ENCODE results near the gene LRG1.
"Not testable (repeated sequence)": the region's sequence is repeated elsewhere in the genome, so short reads cannot be mapped to it uniquely, and the experiment has no call there.

LRG1 gene

DNA sequence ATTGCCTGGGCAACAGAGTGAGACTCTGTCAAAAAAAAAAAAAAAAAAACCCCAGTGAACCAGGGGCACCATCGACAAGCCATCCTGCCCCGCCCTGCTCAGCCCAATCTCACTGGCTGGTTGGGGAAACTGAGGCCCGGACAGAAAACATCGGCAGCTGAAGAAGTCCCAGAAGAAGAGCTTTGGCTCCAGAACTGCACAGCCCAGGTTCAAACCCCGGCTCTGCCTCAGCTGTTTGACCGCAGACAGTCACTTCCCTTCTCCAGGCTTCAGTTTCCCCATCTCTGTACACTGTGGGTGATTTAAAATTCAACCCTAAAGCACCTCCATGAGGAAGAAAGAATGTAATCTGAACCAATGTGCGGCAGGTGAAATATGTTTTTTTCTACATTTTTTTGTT, 29.1 kb upstream of the LRG1 start:
- H2BK12ac ChIP-seq (ENCODE audit: low read length in 2 of 2): no peak overlapping the region
- H3K27me3 ChIP-seq (ENCODE audit: control insufficient read depth in 1 of 2, insufficient read depth in 1 of 2, low read length in 2 of 2): peaks cover 4 to 42% of the 10 kb centered on the region in 2 experiments
- 96% methylated on average over 5 of the region's 7 CpGs for WGBS
- no peaks in the 10 kb centered on the region for H3K9me3 ChIP-seq (ENCODE audit: control insufficient read depth, low read length)
- no peak overlapping the region for H3K23ac ChIP-seq (ENCODE audit: low read length in 2 of 2)
- no peak for DNase-seq
- H4K91ac ChIP-seq (ENCODE audit: low read length): no peak overlapping the region
- H3K36me3 ChIP-seq (ENCODE audit: control insufficient read depth in 1 of 2, insufficient read depth in 2 of 2, low read depth in 1 of 2, low read length in 2 of 2): no peaks in the 10 kb centered on the region
- H3K4me3 ChIP-seq (ENCODE audit: insufficient read depth in 1 of 2, low read depth in 1 of 2, low read length in 2 of 2): no peak overlapping the region
- no peak overlapping the region for H2BK120ac ChIP-seq (ENCODE audit: low read depth, low read length)
- no peak overlapping the region for H3K4me2 ChIP-seq (ENCODE audit: low read length, poor library complexity, severe bottlenecking)
- H4K8ac ChIP-seq (ENCODE audit: low read length): no peak overlapping the region
- H3K14ac ChIP-seq (ENCODE audit: low read length in 2 of 2): no peak overlapping the region
- peak overlapping the region; percentile 37 for H2AK5ac ChIP-seq (ENCODE audit: low read length, severe bottlenecking)
- no peak overlapping the region for H3K27ac ChIP-seq (ENCODE audit: low read length, poor library complexity, severe bottlenecking)
- no peaks in the 10 kb centered on the region for H3K79me1 ChIP-seq (replicated peaks; ENCODE audit: low read length, poor library complexity, severe bottlenecking)
- no peak overlapping the region for H3K18ac ChIP-seq (ENCODE audit: low read depth in 1 of 2, low read length in 2 of 2)
- H2AFZ ChIP-seq (ENCODE audit: low read depth, low read length): no peak overlapping the region
- H3K4ac ChIP-seq (ENCODE audit: low read depth in 1 of 2, low read length in 2 of 2): no peak overlapping the region
- H3K4me1 ChIP-seq (ENCODE audit: control insufficient read depth, insufficient read depth, low read depth, low read length): peaks cover 3% of the 10 kb centered on the region
- H2BK15ac ChIP-seq (ENCODE audit: low read depth, poor library complexity, severe bottlenecking): no peak overlapping the region
- no peak overlapping the region for H3K9ac ChIP-seq (ENCODE audit: low read length)
- H2BK5ac ChIP-seq (ENCODE audit: low read depth, low read length, poor library complexity, severe bottlenecking): no peak overlapping the region

DNA sequence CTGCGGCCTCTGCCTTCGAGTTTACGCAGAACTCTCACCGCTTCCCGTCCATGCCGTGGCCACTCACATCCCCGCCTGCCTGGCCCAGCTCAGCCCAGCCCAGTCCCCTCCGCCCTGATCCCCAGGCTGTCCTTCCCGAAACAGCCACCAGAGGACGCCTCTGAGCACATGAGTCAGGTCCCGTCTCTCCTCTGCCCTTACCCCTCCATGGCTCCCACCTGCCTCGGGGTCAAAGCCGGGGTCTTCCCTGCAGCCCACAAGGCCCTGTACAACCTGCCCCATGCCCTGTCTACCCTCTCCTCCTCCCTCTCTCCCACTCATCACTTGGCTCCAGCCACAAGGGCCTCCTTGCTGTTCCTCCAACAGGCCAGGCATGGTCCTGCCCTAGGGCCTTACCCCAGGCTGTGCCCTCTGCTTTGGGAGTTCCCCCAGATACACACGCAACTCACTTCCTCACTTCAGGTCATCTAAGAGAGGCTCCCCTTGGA, 27.8 kb upstream of the LRG1 start:
- no peaks in the 10 kb centered on the region for H3K36me3 ChIP-seq (ENCODE audit: control insufficient read depth in 1 of 2, insufficient read depth in 2 of 2, low read depth in 1 of 2, low read length in 2 of 2)
- peak overlapping the region in 1 of 2 experiments; percentile 18 for H3K18ac ChIP-seq (ENCODE audit: low read depth in 1 of 2, low read length in 2 of 2)
- H3K4me2 ChIP-seq (ENCODE audit: low read length, poor library complexity, severe bottlenecking): no peak overlapping the region
- no peak overlapping the region for H4K91ac ChIP-seq (ENCODE audit: low read length)
- H3K79me1 ChIP-seq (replicated peaks; ENCODE audit: low read length, poor library complexity, severe bottlenecking): no peaks in the 10 kb centered on the region
- peaks cover 3% of the 10 kb centered on the region for H3K4me1 ChIP-seq (ENCODE audit: control insufficient read depth, insufficient read depth, low read depth, low read length)
- peak overlapping the region in 1 of 2 experiments; percentile 36 for H3K14ac ChIP-seq (ENCODE audit: low read length in 2 of 2)
- H3K27ac ChIP-seq (ENCODE audit: low read length, poor library complexity, severe bottlenecking): no peak overlapping the region
- H4K8ac ChIP-seq (ENCODE audit: low read length): no peak overlapping the region
- H3K4ac ChIP-seq (ENCODE audit: low read depth in 1 of 2, low read length in 2 of 2): no peak overlapping the region
- H2BK12ac ChIP-seq (ENCODE audit: low read length in 2 of 2): peak overlapping the region in 1 of 2 experiments; percentile 64
- no peak overlapping the region for H2AK5ac ChIP-seq (ENCODE audit: low read length, severe bottlenecking)
- no peak overlapping the region for H2AFZ ChIP-seq (ENCODE audit: low read depth, low read length)
- no peak overlapping the region for H3K9ac ChIP-seq (ENCODE audit: low read length)
- no peak overlapping the region for H3K23ac ChIP-seq (ENCODE audit: low read length in 2 of 2)
- H2BK15ac ChIP-seq (ENCODE audit: low read depth, poor library complexity, severe bottlenecking): no peak overlapping the region
- H2BK120ac ChIP-seq (ENCODE audit: low read depth, low read length): no peak overlapping the region
- WGBS: 68% methylated on average over 14 of the region's 14 CpGs
- H3K9me3 ChIP-seq (ENCODE audit: control insufficient read depth, low read length): no peaks in the 10 kb centered on the region
- no peak overlapping the region for H2BK5ac ChIP-seq (ENCODE audit: low read depth, low read length, poor library complexity, severe bottlenecking)
- peaks cover 4 to 35% of the 10 kb centered on the region in 2 experiments for H3K27me3 ChIP-seq (ENCODE audit: control insufficient read depth in 1 of 2, insufficient read depth in 1 of 2, low read length in 2 of 2)
- DNase-seq: peak; percentile 41
- peak overlapping the region in 1 of 2 experiments; percentile 5 for H3K4me3 ChIP-seq (ENCODE audit: insufficient read depth in 1 of 2, low read depth in 1 of 2, low read length in 2 of 2)

DNA sequence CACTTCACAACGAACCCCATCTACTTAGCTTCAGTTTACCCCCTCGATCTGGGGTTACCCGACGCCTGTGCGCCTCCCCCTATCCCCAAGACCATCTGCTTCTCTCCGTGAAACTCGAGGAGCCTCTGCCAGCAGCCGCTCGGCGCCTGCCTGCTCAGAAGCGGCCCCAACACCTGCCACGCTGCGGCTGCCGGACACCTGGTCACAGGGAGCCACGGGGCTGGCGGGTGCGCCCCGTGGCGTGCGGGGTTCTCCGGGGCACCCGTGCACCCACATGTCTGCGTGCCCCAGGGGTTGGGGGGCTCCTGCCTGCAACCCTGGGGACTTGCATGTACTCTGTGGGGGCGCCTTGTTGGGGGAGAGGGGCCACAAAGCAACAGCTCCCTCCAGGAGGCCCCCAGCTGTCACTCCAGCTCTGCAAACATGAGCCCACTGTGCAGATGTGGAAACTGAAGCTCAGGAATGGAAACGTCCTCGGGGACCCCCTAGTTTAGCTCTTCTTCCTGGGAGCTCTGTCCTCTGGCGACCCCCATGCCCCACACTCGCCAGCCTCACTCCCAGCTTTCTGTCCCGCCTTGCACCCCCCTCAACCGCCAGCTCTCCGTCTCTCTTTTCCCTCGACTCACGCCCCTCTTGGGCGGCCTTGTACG, 26.7 kb upstream of the LRG1 start:
- Histone ChIP-seq H2BK120ac (ENCODE audit: low read depth, low read length) (no peak overlapping the region), H3K36me3 (ENCODE audit: control insufficient read depth in 1 of 2, insufficient read depth in 2 of 2, low read depth in 1 of 2, low read length in 2 of 2) (no peaks in the 10 kb centered on the region), H3K9ac (ENCODE audit: low read length) (no peak overlapping the region), H3K27ac (ENCODE audit: low read length, poor library complexity, severe bottlenecking) (no peak overlapping the region), H3K23ac (ENCODE audit: low read length in 2 of 2) (no peak overlapping the region), H3K4me1 (ENCODE audit: control insufficient read depth, insufficient read depth, low read depth, low read length) (peaks cover 3% of the 10 kb centered on the region), H2BK15ac (ENCODE audit: low read depth, poor library complexity, severe bottlenecking) (no peak overlapping the region), H3K4ac (ENCODE audit: low read depth in 1 of 2, low read length in 2 of 2) (no peak overlapping the region), H3K14ac (ENCODE audit: low read length in 2 of 2) (no peak overlapping the region), H2BK12ac (ENCODE audit: low read length in 2 of 2) (no peak overlapping the region), H3K18ac (ENCODE audit: low read depth in 1 of 2, low read length in 2 of 2) (peak overlapping the region; percentile 8 to 21), H2AFZ (ENCODE audit: low read depth, low read length) (no peak overlapping the region), H4K8ac (ENCODE audit: low read length) (no peak overlapping the region), H4K91ac (ENCODE audit: low read length) (peak overlapping the region; percentile 39), H3K4me2 (ENCODE audit: low read length, poor library complexity, severe bottlenecking) (no peak overlapping the region), H2AK5ac (ENCODE audit: low read length, severe bottlenecking) (peak overlapping the region; percentile 48), H2BK5ac (ENCODE audit: low read depth, low read length, poor library complexity, severe bottlenecking) (no peak overlapping the region), H3K79me1 (replicated peaks; ENCODE audit: low read length, poor library complexity, severe bottlenecking) (no peaks in the 10 kb centered on the region), H3K27me3 (ENCODE audit: control insufficient read depth in 1 of 2, insufficient read depth in 1 of 2, low read length in 2 of 2) (peaks cover 4 to 29% of the 10 kb centered on the region in 2 experiments), H3K9me3 (ENCODE audit: control insufficient read depth, low read length) (no peaks in the 10 kb centered on the region), H3K4me3 (ENCODE audit: insufficient read depth in 1 of 2, low read depth in 1 of 2, low read length in 2 of 2) (no peak overlapping the region)
- no peak for DNase-seq
- WGBS: 89% methylated on average over 35 of the region's 35 CpGs

DNA sequence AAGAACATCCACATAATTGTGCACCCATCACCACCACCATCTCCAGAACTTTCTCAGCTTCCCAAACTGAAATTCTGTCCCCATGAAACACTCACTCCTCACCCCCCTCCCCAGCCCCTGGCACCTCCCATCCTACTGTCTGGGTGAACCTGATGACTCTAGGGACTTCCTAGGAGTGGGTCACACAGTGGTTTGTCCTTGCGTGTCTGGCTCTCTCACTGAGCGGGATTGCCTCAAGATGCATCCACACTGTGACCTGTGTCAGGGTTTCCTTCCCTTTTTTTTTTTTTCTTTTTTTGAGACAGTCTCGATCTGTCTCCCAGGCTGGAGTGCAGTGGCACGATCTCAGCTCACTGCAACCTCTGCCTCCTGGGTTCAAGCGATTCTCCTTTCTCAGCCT, 23.7 kb upstream of the LRG1 start:
- not testable (repeated sequence) for H3K79me1 ChIP-seq (replicated peaks; ENCODE audit: low read length, poor library complexity, severe bottlenecking); H2AFZ ChIP-seq (ENCODE audit: low read depth, low read length); H4K91ac ChIP-seq (ENCODE audit: low read length); H3K4ac ChIP-seq (ENCODE audit: low read depth in 1 of 2, low read length in 2 of 2); H3K14ac ChIP-seq (ENCODE audit: low read length in 2 of 2); H3K36me3 ChIP-seq (ENCODE audit: control insufficient read depth in 1 of 2, insufficient read depth in 2 of 2, low read depth in 1 of 2, low read length in 2 of 2); H2BK12ac ChIP-seq (ENCODE audit: low read length in 2 of 2); H2BK5ac ChIP-seq (ENCODE audit: low read depth, low read length, poor library complexity, severe bottlenecking); H3K4me3 ChIP-seq (ENCODE audit: insufficient read depth in 1 of 2, low read depth in 1 of 2, low read length in 2 of 2); H3K9me3 ChIP-seq (ENCODE audit: control insufficient read depth, low read length); H3K4me1 ChIP-seq (ENCODE audit: control insufficient read depth, insufficient read depth, low read depth, low read length); H4K8ac ChIP-seq (ENCODE audit: low read length); H3K4me2 ChIP-seq (ENCODE audit: low read length, poor library complexity, severe bottlenecking); H2BK120ac ChIP-seq (ENCODE audit: low read depth, low read length); H2BK15ac ChIP-seq (ENCODE audit: low read depth, poor library complexity, severe bottlenecking); DNase-seq; H3K9ac ChIP-seq (ENCODE audit: low read length); H3K23ac ChIP-seq (ENCODE audit: low read length in 2 of 2); H3K18ac ChIP-seq (ENCODE audit: low read depth in 1 of 2, low read length in 2 of 2); H3K27ac ChIP-seq (ENCODE audit: low read length, poor library complexity, severe bottlenecking); H2AK5ac ChIP-seq (ENCODE audit: low read length, severe bottlenecking)
- peaks cover 4 to 15% of the 10 kb centered on the region in 2 experiments for H3K27me3 ChIP-seq (ENCODE audit: control insufficient read depth in 1 of 2, insufficient read depth in 1 of 2, low read length in 2 of 2)
- 86% methylated on average over 5 of the region's 5 CpGs for WGBS

Measured in mesenchymal stem cell (in vitro differentiated cells and primary cell).